H1 (cell line): ENCODE measurements around the gene JOSD2. TPM values are rescaled to one million over a fixed set of nuclear protein-coding genes. Genes with fewer than 3 reads are reported as not detected.

Experiments used
- E2F6 ChIP-seq: IDR thresholded peaks from 2 replicates; pipeline ENCODE4 v1.6.1; 2012; ENCODE audit warnings: inconsistent platforms
- JUN ChIP-seq: IDR thresholded peaks from 2 replicates; pipeline ENCODE4 v1.6.1; 2011; ENCODE audit warnings: low read depth, mild to moderate bottlenecking, improper control_type of control experiment, low read length
- NANOG ChIP-seq: IDR thresholded peaks from 2 replicates; pipeline ENCODE4 v1.6.1; 2011; ENCODE audit warnings: low read length, low read depth, mild to moderate bottlenecking, inconsistent platforms; ENCODE audit not compliant: insufficient read depth, poor library complexity, severe bottlenecking
- SRF ChIP-seq: IDR thresholded peaks from 2 replicates; pipeline ENCODE4 v1.6.1; 2011; ENCODE audit warnings: mild to moderate bottlenecking, low read depth, low read length, moderate library complexity
- polyA plus RNA-seq, 7 experiments: library from polyadenylated mRNA; depleted of rRNA in 3 of 7; stranded (reverse) in 5 of 7; unstranded in 2 of 7; fragments of >200 nt in 5 of 7; fragments of 200-250 nt in 2 of 7; gene quantifications; 1 replicate in 5 of 7; 2 replicates in 1 of 7; 4 replicates in 1 of 7; pipeline versions ENCODE4 v1.2.1 to v1.2.3, GENCODE V29; 2011 to 2013; ENCODE audit warnings: missing spikeins in 2 of 7, mixed read lengths in 2 of 7
- total RNA-seq: library from RNA; stranded (reverse); fragmentation: NEBNext Ultra II Directional; extraction: Animal tissue kit (Norgen Biotek cat#: 25700); gene quantifications from 2 replicates; pipeline ENCODE4 v1.2.1, GENCODE V29; 2021
- TF ChIP-seq, protein P1 (sequence below), 3 experiments: IDR thresholded peaks; 1 replicate in 2 of 3; 2 replicates in 1 of 3; pipeline versions ENCODE4 v1.5.1 to v1.6.1; 2011; ENCODE audit warnings: low read length in 3 of 3, mild to moderate bottlenecking in 3 of 3, inconsistent platforms in 2 of 3, low read depth in 1 of 3, moderate library complexity in 1 of 3; ENCODE audit not compliant: insufficient read depth in 1 of 3; ENCODE audit errors: control extremely low read depth in 1 of 3
- TF ChIP-seq, protein P2 (sequence below): fragments of 300-600 bp; sonication (generic); IDR thresholded peaks from 2 replicates; pipeline ENCODE4 v1.7.1; 2012; ENCODE audit warnings: low read length, moderate library complexity, mild to moderate bottlenecking, inconsistent platforms; ENCODE audit not compliant: insufficient replicate concordance

The JOSD2 gene
- total and polyA plus RNA-seq, 2 of the 8 experiments (the other 6 are each of a cell fraction or from before 2014, with no cell fraction given), result 1.9 to 6.6 TPM

DNA sequence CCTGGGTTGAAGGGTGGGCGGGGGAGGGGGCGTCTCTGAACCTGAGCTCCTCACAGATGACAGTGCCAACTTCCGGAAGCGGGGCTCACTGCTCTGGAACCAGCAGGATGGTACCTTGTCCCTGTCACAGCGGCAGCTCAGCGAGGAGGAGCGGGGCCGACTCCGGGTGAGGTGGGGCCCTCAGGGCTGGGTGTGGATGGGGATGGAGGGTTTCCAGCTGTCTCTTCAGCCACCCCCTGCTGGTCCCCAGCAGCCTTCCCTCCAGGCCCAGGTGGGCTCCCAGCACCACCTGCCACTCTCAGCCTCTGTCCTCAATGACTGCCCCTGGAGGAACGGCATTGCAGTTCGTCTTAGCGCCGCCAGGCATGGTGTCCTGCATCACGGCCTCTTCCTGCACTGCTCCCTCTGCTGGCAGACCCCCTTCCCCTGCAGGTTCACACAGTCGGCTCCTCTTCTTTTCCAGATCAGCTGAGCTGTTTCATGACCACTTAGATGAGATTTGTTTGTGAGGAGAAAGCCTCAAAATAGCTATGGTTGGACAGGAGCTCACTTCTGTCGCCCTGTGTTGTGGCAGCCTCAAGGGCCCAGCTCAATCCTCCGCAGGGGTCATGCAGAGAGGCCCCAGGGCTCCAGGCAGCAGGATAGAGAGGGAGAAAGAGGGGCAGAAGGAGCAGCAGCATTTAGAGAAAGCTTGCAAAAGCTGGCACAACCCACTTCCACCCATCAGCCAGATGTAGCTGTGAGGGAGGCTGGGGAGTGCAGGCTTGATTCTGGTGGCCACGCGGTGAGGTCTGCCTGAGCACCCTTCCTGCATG, 31.9 kb downstream of the JOSD2 start (continued):
- TF ChIP-seq E2F6 (no peak), NANOG (no peak), JUN (no peak), SRF (no peak)
- TF ChIP-seq, protein P1, sequence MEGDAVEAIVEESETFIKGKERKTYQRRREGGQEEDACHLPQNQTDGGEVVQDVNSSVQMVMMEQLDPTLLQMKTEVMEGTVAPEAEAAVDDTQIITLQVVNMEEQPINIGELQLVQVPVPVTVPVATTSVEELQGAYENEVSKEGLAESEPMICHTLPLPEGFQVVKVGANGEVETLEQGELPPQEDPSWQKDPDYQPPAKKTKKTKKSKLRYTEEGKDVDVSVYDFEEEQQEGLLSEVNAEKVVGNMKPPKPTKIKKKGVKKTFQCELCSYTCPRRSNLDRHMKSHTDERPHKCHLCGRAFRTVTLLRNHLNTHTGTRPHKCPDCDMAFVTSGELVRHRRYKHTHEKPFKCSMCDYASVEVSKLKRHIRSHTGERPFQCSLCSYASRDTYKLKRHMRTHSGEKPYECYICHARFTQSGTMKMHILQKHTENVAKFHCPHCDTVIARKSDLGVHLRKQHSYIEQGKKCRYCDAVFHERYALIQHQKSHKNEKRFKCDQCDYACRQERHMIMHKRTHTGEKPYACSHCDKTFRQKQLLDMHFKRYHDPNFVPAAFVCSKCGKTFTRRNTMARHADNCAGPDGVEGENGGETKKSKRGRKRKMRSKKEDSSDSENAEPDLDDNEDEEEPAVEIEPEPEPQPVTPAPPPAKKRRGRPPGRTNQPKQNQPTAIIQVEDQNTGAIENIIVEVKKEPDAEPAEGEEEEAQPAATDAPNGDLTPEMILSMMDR (IDR thresholded peaks at IDR 0.05; ENCODE audit: control extremely low read depth in 1 of 3, insufficient read depth in 1 of 3, low read depth in 1 of 3, low read length in 3 of 3), result peak; percentile 94 to 99 (median 97)
- TF ChIP-seq, protein P2, sequence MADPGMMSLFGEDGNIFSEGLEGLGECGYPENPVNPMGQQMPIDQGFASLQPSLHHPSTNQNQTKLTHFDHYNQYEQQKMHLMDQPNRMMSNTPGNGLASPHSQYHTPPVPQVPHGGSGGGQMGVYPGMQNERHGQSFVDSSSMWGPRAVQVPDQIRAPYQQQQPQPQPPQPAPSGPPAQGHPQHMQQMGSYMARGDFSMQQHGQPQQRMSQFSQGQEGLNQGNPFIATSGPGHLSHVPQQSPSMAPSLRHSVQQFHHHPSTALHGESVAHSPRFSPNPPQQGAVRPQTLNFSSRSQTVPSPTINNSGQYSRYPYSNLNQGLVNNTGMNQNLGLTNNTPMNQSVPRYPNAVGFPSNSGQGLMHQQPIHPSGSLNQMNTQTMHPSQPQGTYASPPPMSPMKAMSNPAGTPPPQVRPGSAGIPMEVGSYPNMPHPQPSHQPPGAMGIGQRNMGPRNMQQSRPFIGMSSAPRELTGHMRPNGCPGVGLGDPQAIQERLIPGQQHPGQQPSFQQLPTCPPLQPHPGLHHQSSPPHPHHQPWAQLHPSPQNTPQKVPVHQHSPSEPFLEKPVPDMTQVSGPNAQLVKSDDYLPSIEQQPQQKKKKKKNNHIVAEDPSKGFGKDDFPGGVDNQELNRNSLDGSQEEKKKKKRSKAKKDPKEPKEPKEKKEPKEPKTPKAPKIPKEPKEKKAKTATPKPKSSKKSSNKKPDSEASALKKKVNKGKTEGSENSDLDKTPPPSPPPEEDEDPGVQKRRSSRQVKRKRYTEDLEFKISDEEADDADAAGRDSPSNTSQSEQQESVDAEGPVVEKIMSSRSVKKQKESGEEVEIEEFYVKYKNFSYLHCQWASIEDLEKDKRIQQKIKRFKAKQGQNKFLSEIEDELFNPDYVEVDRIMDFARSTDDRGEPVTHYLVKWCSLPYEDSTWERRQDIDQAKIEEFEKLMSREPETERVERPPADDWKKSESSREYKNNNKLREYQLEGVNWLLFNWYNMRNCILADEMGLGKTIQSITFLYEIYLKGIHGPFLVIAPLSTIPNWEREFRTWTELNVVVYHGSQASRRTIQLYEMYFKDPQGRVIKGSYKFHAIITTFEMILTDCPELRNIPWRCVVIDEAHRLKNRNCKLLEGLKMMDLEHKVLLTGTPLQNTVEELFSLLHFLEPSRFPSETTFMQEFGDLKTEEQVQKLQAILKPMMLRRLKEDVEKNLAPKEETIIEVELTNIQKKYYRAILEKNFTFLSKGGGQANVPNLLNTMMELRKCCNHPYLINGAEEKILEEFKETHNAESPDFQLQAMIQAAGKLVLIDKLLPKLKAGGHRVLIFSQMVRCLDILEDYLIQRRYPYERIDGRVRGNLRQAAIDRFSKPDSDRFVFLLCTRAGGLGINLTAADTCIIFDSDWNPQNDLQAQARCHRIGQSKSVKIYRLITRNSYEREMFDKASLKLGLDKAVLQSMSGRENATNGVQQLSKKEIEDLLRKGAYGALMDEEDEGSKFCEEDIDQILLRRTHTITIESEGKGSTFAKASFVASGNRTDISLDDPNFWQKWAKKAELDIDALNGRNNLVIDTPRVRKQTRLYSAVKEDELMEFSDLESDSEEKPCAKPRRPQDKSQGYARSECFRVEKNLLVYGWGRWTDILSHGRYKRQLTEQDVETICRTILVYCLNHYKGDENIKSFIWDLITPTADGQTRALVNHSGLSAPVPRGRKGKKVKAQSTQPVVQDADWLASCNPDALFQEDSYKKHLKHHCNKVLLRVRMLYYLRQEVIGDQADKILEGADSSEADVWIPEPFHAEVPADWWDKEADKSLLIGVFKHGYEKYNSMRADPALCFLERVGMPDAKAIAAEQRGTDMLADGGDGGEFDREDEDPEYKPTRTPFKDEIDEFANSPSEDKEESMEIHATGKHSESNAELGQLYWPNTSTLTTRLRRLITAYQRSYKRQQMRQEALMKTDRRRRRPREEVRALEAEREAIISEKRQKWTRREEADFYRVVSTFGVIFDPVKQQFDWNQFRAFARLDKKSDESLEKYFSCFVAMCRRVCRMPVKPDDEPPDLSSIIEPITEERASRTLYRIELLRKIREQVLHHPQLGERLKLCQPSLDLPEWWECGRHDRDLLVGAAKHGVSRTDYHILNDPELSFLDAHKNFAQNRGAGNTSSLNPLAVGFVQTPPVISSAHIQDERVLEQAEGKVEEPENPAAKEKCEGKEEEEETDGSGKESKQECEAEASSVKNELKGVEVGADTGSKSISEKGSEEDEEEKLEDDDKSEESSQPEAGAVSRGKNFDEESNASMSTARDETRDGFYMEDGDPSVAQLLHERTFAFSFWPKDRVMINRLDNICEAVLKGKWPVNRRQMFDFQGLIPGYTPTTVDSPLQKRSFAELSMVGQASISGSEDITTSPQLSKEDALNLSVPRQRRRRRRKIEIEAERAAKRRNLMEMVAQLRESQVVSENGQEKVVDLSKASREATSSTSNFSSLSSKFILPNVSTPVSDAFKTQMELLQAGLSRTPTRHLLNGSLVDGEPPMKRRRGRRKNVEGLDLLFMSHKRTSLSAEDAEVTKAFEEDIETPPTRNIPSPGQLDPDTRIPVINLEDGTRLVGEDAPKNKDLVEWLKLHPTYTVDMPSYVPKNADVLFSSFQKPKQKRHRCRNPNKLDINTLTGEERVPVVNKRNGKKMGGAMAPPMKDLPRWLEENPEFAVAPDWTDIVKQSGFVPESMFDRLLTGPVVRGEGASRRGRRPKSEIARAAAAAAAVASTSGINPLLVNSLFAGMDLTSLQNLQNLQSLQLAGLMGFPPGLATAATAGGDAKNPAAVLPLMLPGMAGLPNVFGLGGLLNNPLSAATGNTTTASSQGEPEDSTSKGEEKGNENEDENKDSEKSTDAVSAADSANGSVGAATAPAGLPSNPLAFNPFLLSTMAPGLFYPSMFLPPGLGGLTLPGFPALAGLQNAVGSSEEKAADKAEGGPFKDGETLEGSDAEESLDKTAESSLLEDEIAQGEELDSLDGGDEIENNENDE, result no peak
